Measurements from ENCODE around the gene AXDND1.

Gene AXDND1

DNA sequence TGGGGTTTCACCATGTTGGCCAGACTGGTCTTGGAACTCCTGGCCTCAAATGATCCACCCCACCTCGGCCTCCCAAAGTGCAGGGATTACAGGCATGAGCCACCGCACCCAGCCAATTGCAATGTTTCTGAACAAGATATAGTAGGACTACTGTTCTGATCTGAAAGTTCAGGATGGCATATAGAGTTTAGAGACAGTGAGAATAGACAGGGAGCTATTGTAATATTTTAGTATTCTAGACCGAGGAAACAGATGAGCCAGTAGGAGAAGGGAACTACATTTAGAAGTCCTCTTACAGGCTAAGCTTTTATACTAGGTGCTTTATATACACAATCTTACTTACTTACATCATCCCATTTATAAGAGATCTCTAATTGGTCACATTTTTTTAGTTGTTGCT is 39.0 kb upstream of the AXDND1 start:
- TF ChIP-seq, protein P1, sequence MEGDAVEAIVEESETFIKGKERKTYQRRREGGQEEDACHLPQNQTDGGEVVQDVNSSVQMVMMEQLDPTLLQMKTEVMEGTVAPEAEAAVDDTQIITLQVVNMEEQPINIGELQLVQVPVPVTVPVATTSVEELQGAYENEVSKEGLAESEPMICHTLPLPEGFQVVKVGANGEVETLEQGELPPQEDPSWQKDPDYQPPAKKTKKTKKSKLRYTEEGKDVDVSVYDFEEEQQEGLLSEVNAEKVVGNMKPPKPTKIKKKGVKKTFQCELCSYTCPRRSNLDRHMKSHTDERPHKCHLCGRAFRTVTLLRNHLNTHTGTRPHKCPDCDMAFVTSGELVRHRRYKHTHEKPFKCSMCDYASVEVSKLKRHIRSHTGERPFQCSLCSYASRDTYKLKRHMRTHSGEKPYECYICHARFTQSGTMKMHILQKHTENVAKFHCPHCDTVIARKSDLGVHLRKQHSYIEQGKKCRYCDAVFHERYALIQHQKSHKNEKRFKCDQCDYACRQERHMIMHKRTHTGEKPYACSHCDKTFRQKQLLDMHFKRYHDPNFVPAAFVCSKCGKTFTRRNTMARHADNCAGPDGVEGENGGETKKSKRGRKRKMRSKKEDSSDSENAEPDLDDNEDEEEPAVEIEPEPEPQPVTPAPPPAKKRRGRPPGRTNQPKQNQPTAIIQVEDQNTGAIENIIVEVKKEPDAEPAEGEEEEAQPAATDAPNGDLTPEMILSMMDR (IDR thresholded peaks at IDR 0.05) = no peak

DNA sequence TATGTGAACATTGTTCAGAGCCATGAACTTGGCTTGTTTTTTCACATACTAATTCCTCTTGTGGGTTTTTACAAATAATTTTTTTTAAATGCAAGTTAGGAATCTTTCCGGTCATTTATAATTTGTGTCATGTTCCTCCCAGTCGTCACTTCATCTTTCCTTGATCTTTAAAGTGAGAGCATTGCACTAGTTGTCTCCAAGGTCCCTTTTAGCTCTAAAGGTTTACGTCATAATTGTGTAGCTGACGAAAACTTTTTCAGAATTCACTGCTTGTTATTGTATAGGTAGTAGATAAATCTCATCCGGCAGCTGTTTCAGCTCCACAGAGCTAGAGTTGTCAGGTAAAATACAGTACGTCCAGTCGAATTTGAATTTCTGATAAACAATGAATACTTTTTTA is 38.6 kb upstream of the AXDND1 start:
- TF ChIP-seq, protein P1 (IDR thresholded peaks at IDR 0.05) = no peak

DNA sequence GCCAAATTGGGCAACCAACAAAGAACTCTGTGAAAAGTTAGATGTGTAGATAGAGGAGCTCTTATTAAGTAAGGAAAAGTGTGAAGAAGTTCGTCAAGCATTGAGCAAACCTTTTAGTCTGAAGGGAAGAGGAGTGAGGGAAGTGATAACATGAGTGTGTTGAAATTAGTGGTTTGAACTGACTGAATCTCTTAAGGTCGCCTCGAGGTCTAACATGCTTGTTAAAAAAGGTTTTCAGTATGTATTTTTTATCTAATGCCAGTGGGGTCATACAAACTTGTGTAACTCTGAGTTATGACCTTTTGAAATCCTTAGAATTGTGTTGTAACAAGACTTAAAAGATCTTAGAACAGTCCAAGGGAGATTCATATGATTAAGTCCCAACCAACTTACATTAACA is 38.1 kb upstream of the AXDND1 start:
- TF ChIP-seq, protein P1 (IDR thresholded peaks at IDR 0.05) = no peak

DNA sequence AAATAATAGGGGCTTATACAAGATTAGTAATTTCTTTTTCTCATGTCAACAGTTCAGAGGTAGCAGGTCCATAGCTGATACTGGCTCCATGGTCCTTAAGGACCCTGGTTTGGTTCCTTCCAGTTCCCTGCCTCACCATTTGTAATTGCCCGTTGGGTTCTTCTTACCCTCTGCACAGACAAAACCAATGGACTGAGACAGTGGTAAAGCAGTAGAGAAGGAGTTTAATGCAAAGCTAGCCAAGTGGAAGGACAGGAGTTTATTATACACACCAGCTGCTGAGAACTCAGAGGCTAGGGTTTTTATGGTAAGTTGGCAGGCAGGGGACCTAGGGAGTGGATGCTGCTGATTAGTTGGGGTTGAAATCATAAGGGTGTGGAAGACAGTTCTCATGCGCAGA is 35.9 kb upstream of the AXDND1 start:
- TF ChIP-seq, protein P1 (IDR thresholded peaks at IDR 0.05) = no peak

DNA sequence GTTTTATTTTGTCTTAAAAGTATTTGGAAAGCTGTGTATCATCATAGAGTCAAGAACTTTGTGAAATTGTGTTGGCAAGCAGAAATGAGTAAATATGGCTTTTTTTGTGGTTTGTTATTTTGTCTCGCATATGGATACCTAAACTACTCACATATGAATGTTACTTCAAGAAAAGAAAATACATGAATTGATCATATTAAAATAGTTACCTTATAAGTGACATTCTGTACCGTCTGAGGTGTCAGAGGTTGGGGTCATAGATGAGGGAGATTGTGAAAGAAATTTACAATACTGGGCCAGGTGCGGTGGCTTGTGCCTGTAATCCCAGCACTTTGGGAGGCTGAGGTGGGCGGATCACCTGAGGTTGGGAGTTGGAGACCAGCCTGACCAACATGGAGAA is 31.3 kb upstream of the AXDND1 start:
- TF ChIP-seq, protein P1 (IDR thresholded peaks at IDR 0.05) = no peak

DNA sequence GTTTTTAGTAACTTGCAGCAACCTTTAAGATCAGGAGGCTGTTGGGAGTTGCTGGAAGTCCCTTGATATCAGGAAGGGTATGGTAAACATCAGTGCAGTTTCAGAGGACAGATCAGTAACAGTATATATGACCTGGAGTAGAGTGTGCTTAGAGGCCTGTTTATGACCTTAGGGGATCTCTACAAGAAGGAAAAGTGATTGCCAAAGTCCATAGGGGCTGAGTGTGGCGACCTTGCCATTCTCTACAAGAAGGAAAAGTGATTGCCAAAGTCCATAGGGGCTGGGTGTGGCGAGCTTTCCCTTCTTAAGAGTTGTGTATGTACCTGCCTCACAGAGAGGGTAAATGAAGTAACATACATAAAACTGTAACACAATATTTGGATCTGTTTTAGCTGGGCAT is 28.5 kb upstream of the AXDND1 start:
- TF ChIP-seq, protein P1 (IDR thresholded peaks at IDR 0.05) = no peak

DNA sequence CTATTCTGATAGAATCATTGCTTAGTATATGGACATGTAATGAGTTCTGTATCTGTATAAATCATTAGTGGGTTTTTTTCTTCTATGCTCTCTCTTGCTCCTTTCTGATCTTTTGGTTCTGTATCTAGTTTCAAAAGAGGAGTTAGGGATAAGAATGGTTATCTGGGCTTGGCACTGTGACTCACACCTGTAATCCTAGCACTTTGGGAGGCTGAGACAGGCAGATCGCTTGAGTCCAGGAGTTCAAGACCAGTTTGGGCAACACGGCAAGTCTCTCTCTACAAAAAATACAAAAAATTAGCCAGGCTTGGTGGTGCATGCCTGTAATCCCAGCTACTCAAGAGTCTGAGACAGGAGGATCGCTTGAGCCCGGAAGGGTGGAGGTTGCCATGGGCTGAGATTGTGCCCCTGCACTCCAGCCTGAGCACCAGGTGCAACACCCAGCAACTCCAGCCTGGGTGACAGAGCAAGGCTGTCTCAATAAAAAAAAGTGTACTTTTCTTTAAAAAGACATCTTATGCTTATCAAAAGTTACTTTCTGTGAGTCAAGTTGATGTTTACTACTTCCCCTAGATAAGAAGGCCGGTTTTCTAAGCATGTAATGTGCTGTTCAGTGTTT is 27.7 kb upstream of the AXDND1 start:
- TF ChIP-seq, protein P1 (IDR thresholded peaks at IDR 0.05) = no peak

DNA sequence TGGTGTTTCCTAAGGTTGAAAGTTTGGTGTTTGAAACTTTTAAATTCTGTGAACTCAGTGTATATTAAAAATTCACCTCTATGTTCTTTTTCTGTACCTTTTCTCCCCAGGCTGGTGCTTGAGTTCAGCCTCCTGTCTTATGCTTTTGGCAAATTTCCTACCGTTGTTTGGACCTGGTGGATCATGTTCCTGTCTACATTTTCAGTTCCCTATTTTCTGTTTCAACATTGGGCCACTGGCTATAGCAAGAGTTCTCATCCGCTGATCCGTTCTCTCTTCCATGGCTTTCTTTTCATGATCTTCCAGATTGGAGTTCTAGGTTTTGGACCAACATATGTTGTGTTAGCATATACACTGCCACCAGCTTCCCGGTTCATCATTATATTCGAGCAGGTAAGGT is 24.9 kb upstream of the AXDND1 start:
- TF ChIP-seq, protein P1 (IDR thresholded peaks at IDR 0.05) = no peak

Measured in LNCAP (cell line).